ENCODE results near the gene NCR3LG1.

GRCh38 chr11:17314232-17314547 lies 37.4 kb upstream of the NCR3LG1 start:
- TF ChIP-seq CTCF (IDR thresholded peaks at IDR 0.05; ENCODE audit: control extremely low read depth in 1 of 3, insufficient read depth in 1 of 3, low read depth in 1 of 3, low read length in 3 of 3) (no peak), EGR1 (IDR thresholded peaks at IDR 0.05; ENCODE audit: borderline replicate concordance, low read depth, low read length) (no peak), RAD21 (IDR thresholded peaks at IDR 0.05 in 1 of 2, conservative IDR thresholded peaks at IDR 0.05 in 1 of 2; ENCODE audit: low read depth in 2 of 2, low read length in 2 of 2) (no peak), JUN (IDR thresholded peaks at IDR 0.05; ENCODE audit: low read depth, low read length) (no peak), MAFK (IDR thresholded peaks at IDR 0.05; ENCODE audit: low read depth, low read length) (no peak), SP1 (IDR thresholded peaks at IDR 0.05; ENCODE audit: low read depth, low read length) (no peak)

Measured in H1 (cell line).